ENCODE data around the gene KRT75. TPM values are rescaled to one million over a fixed set of nuclear protein-coding genes. Genes with fewer than 3 reads are reported as not detected.

The KRT75 gene
- polyA plus RNA-seq, 1 donor (not counting 4 experiments of a cell fraction or from before 2014, with no cell fraction given): 59.4 TPM

DNA sequence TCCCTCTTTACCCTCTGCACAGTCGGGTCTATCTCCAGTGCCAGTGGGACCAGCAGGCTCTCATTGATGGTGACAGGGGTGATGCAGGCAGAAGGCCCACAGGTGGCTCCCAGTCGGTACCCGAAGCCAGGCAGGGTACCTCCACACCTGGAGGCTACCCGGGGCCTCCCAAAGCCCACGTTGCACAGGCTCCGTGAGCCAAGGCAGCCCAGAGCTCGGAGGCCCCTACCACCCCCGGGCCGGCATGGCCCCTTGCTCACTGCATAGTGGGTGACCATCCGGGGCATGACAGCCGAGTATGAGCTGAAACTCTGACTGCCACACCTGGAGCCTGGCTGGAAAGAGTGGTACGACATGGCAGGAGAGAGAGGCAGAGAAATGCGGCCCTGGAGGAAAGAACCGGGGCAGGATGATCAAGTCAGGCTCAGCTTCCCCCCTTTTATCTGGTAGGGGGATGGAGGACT, 28.2 kb downstream of the KRT75 start, which contains the start of gene KRT82:
Gene KRT82 (minus strand): TSS at position 414 of the 464 bp plus-strand sequence. CDS start 58 bp downstream, at position 356.
- H3K79me2 ChIP-seq (ENCODE audit: control insufficient read depth, insufficient read depth, low read length): no peaks in the 10 kb centered on the region
- peaks cover 3% of the 10 kb centered on the region for H3K27me3 ChIP-seq (ENCODE audit: control insufficient read depth, extremely low read depth, insufficient read depth, low read length)
- H3K4me3 ChIP-seq (ENCODE audit: control insufficient read depth in 2 of 3, extremely low read depth in 1 of 3, insufficient read depth in 2 of 3, low read depth in 1 of 3, low read length in 3 of 3): no peak within 1 kb of the TSS
- no peaks in the 10 kb centered on the region for H4K20me1 ChIP-seq (ENCODE audit: control insufficient read depth, extremely low read depth, insufficient read depth, low read length)
- no peak for DNase-seq (ENCODE audit: low read depth, low spot score)
- H3K36me3 ChIP-seq (ENCODE audit: control insufficient read depth in 2 of 2, extremely low read depth in 1 of 2, insufficient read depth in 2 of 2, low read length in 2 of 2): no peaks in the 10 kb centered on the region
- FAIRE-seq: no peak
- no peak within 1 kb of the TSS for H3K27ac ChIP-seq (ENCODE audit: control insufficient read depth, insufficient read depth, low read length)
- H3K9me3 ChIP-seq (ENCODE audit: control insufficient read depth, low read depth, low read length): no peaks in the 10 kb centered on the region
- no peaks in the 10 kb centered on the region for H3K9me1 ChIP-seq (ENCODE audit: control insufficient read depth, extremely low read depth, insufficient read depth, low read length)
- H3K4me2 ChIP-seq (ENCODE audit: control insufficient read depth, extremely low read depth, insufficient read depth, low read depth, low read length): no peak within 1 kb of the TSS
- dilution Hi-C loops (cut with MboI; ENCODE audit: extremely low pct_ligation_motif_present, low sequenced_read_pairs): no loop called here
- H3K9ac ChIP-seq (ENCODE audit: control insufficient read depth, extremely low read depth, insufficient read depth, low read length): no peak within 1 kb of the TSS
- TF ChIP-seq, protein P1, sequence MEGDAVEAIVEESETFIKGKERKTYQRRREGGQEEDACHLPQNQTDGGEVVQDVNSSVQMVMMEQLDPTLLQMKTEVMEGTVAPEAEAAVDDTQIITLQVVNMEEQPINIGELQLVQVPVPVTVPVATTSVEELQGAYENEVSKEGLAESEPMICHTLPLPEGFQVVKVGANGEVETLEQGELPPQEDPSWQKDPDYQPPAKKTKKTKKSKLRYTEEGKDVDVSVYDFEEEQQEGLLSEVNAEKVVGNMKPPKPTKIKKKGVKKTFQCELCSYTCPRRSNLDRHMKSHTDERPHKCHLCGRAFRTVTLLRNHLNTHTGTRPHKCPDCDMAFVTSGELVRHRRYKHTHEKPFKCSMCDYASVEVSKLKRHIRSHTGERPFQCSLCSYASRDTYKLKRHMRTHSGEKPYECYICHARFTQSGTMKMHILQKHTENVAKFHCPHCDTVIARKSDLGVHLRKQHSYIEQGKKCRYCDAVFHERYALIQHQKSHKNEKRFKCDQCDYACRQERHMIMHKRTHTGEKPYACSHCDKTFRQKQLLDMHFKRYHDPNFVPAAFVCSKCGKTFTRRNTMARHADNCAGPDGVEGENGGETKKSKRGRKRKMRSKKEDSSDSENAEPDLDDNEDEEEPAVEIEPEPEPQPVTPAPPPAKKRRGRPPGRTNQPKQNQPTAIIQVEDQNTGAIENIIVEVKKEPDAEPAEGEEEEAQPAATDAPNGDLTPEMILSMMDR (optimal IDR thresholded peaks at IDR 0.05 in 1 of 3, IDR thresholded peaks at IDR 0.05 in 1 of 3, conservative IDR thresholded peaks at IDR 0.05 in 1 of 3; ENCODE audit: extremely low read depth in 1 of 3, insufficient read depth in 2 of 3, low read length in 3 of 3): no peak
- TF ChIP-seq EZH2 (IDR thresholded peaks at IDR 0.05; ENCODE audit: low read length): no peak
- no peaks in the 10 kb centered on the region for H3K4me1 ChIP-seq (ENCODE audit: control insufficient read depth, extremely low read depth, insufficient read depth, low read length)
- H2AFZ ChIP-seq (ENCODE audit: control insufficient read depth, low read length): no peak within 1 kb of the TSS

DNA sequence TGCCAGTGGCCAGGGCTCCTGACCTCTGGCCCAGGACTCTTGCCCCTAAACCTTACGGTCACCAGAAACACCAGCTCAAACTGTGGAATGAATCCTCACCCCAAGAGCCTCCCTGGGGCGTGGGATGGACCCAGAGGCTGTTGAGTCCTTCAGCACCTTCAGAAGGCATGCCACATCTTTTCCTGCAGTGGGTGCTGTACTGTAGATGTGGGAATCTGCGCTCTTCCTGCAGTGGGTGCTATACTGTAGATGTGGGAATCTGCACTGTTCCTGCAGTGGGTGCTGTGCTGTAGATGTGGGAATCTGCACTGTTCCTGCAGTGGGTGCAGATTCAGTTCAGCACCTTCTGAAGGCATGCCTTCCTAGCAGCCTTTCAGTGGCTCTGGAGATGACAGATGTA, 29.2 kb downstream of the KRT75 start:
- no peak overlapping the region for H3K9ac ChIP-seq (ENCODE audit: control insufficient read depth, extremely low read depth, insufficient read depth, low read length)
- H3K27ac ChIP-seq (ENCODE audit: control insufficient read depth, insufficient read depth, low read length): no peak overlapping the region
- no peaks in the 10 kb centered on the region for H3K36me3 ChIP-seq (ENCODE audit: control insufficient read depth in 2 of 2, extremely low read depth in 1 of 2, insufficient read depth in 2 of 2, low read length in 2 of 2)
- no peaks in the 10 kb centered on the region for H3K9me1 ChIP-seq (ENCODE audit: control insufficient read depth, extremely low read depth, insufficient read depth, low read length)
- H4K20me1 ChIP-seq (ENCODE audit: control insufficient read depth, extremely low read depth, insufficient read depth, low read length): no peaks in the 10 kb centered on the region
- H3K4me2 ChIP-seq (ENCODE audit: control insufficient read depth, extremely low read depth, insufficient read depth, low read depth, low read length): no peak overlapping the region
- no peaks in the 10 kb centered on the region for H3K4me1 ChIP-seq (ENCODE audit: control insufficient read depth, extremely low read depth, insufficient read depth, low read length)
- no peak overlapping the region for H3K4me3 ChIP-seq (ENCODE audit: control insufficient read depth in 2 of 3, extremely low read depth in 1 of 3, insufficient read depth in 2 of 3, low read depth in 1 of 3, low read length in 3 of 3)
- no peaks in the 10 kb centered on the region for H3K79me2 ChIP-seq (ENCODE audit: control insufficient read depth, insufficient read depth, low read length)
- no peak overlapping the region for H2AFZ ChIP-seq (ENCODE audit: control insufficient read depth, low read length)
- FAIRE-seq (no peak), DNase-seq (ENCODE audit: low read depth, low spot score) (no peak)
- no peaks in the 10 kb centered on the region for H3K9me3 ChIP-seq (ENCODE audit: control insufficient read depth, low read depth, low read length)
- H3K27me3 ChIP-seq (ENCODE audit: control insufficient read depth, extremely low read depth, insufficient read depth, low read length): peaks cover 3% of the 10 kb centered on the region
- dilution Hi-C loops (cut with MboI; ENCODE audit: extremely low pct_ligation_motif_present, low sequenced_read_pairs): no loop called here
- TF ChIP-seq, protein P1 (optimal IDR thresholded peaks at IDR 0.05 in 1 of 3, IDR thresholded peaks at IDR 0.05 in 1 of 3, conservative IDR thresholded peaks at IDR 0.05 in 1 of 3; ENCODE audit: extremely low read depth in 1 of 3, insufficient read depth in 2 of 3, low read length in 3 of 3): peak in 1 of 3 experiments; percentile 3
- TF ChIP-seq EZH2 (IDR thresholded peaks at IDR 0.05; ENCODE audit: low read length): no peak
